Uterus (tissue), 2 donors: ENCODE measurements around the gene SLC2A9.

Experiments used
- POLR2A ChIP-seq, 2 donors: fragments of 450-650 bp; IDR thresholded peaks; one replicate each; pipeline ENCODE4 v1.6.1; 2016; ENCODE audit warnings: antibody characterized with exemption in 2 of 2, mild to moderate bottlenecking in 1 of 2, moderate library complexity in 1 of 2
- TF ChIP-seq, protein P1 (sequence below), 4 experiments: fragments of 200-600 bp in 2 of 4; fragments of 450-650 bp in 2 of 4; sonication (generic) in 2 of 4; IDR thresholded peaks; one replicate each; pipeline ENCODE4 v1.5.1; 2016 to 2019; ENCODE audit warnings: antibody characterized with exemption in 4 of 4, mild to moderate bottlenecking in 2 of 4, moderate library complexity in 1 of 4

DNA sequence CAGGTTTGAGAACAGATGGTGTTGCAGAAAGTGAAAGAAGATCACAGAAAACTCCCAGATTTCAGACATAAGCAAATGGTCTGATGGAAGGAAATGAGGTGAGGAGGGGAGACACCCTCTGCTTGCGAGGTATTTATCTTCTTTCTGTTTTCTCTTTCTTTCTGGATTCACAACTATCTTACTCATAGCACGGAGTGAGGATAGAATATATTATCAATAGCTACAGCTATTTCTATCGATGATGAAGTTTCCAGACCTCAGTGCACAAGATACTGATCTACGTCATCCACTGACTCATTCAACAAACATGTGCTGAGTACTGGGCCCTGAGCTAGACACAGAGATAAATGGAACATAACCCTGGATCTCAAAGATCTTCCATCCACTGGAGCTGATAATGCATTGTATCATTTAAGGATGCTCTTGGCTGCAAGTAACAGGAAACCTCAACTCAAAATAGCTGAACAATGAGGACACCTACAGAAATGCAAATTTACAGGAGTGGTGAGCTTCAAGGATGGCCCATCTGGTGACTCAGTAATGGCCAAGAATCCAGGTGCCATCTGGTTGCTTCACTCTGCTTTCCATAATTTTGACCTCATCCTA, 21.2 kb downstream of the SLC2A9 start:
- no peak for TF ChIP-seq POLR2A (IDR thresholded peaks at IDR 0.05)
- TF ChIP-seq, protein P1, sequence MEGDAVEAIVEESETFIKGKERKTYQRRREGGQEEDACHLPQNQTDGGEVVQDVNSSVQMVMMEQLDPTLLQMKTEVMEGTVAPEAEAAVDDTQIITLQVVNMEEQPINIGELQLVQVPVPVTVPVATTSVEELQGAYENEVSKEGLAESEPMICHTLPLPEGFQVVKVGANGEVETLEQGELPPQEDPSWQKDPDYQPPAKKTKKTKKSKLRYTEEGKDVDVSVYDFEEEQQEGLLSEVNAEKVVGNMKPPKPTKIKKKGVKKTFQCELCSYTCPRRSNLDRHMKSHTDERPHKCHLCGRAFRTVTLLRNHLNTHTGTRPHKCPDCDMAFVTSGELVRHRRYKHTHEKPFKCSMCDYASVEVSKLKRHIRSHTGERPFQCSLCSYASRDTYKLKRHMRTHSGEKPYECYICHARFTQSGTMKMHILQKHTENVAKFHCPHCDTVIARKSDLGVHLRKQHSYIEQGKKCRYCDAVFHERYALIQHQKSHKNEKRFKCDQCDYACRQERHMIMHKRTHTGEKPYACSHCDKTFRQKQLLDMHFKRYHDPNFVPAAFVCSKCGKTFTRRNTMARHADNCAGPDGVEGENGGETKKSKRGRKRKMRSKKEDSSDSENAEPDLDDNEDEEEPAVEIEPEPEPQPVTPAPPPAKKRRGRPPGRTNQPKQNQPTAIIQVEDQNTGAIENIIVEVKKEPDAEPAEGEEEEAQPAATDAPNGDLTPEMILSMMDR (IDR thresholded peaks at IDR 0.05), result no peak
